HG03378 (cell line): ENCODE results near the gene GAGE13.
"Not testable (repeated sequence)": the region's sequence is repeated elsewhere in the genome, so short reads cannot be mapped to it uniquely, and the experiment has no call there.

Experiments used
- ATAC-seq: cut with Tn5 transposase; IDR thresholded peaks from one replicate; pipeline ENCODE4 v1.9.1; 2021; ENCODE audit warnings: mild to moderate bottlenecking, moderate library complexity; ENCODE audit not compliant: unreplicated experiment

GAGE13 gene

DNA sequence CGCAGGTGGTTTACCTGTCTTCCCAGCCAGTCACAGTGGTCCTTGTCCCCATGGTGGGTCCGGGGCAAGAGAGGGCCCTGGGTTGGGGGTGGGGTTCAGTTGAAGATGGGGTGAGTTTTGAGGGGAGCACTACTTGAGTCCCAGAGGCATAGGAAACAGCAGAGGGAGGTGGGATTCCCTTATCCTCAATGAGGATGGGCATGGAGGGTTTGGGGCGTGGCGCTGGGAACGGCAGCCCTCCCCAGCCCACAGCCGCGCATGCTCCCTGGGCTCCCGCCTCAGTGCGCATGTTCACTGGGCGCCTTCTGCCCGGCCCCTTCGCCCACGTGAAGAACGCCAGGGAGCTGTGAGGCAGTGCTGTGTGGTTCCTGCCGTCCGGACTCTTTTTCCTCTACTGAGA, at the start of gene GAGE13:
Gene GAGE13 (plus strand): TSS at position 301 of the 400 bp plus-strand sequence. CDS start 1,156 bp downstream, outside the sequence.
- ATAC-seq, result not testable (repeated sequence)

- ATAC-seq, result no peak
Observed at GRCh38 chrX:49282647-49283011, 48.8 kb upstream of the GAGE13 start.

DNA sequence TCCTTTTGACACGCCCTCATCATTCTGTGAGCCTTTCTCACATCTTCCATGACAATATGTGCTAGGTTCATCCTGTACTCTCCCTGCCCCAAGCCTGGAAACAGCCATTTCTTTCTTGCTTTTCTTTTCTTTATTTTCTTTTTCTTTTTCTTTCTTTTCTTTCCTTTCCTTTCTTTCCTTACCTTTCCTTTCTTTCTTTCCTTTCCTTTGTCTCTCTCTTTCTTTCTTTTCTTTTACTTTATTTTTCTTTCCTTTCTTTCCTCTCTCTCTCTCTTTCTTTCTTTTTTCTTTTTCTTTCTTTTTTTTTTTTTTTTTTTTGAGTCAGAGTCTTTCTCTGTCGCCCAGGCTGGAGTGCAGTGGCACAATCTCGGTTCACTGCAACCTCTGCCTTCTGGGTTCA, 47.2 kb upstream of the GAGE13 start:
- ATAC-seq, result no peak

DNA sequence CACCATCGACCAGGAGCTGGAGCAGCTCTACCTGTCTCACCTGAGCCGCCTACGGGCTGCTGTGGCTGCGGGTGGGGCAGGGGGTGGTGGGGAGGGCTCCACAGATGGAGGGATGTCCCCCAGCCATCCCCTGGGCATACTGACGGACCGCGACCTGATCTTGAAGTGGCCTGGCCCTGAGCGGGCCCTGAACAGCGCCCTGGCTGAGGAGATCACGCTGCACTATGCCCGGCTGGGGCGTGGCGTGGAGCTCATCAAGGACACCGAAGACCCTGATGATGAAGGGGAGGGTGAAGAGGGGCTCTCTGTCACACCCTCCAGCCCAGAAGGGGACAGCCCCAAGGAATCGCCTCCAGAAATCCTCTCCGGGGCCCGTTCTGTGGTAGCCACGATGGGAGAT, 45.2 kb upstream of the GAGE13 start:
- ATAC-seq, result no peak

- no peak for ATAC-seq
Observed at GRCh38 chrX:49286581-49286980, 44.8 kb upstream of the GAGE13 start.

DNA sequence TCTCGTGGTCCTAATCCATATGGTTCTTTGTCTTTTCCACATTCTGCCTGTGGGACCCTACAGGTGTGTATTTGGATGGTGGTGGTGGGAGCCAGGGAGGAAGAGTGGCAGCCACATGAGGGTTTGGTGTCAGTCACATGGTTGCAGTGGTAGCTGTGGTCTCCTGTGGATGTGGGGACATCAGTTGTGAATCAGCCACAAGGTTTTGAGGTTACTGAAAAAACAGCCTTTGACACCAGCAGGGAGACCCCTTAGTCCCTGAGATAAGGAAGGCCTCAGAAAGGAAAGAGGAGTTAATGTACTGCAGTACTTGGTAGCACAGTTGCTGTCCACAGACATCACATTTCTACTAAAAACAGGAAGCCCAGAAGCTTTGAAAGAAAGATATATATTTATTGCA, 43.7 kb upstream of the GAGE13 start:
- no peak for ATAC-seq

DNA sequence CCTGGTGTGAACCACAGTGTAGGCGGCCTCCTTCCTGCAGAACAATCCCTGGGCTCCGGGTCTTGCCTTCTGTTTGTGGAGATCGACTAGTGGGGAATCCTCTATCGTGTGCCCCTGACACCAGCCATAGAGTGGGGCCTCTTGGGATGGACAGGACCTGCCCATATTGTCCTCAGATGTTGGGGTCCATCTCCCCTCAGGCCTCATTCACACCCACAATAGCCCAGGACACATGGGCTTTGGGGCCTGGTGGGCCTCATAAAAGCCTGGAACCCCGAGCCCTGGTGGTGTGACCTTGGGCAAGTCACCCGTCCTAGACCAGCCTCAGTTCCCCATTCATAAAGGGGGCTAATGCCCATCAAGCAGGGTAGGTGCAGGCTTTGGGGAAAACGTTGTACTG, 41.2 kb upstream of the GAGE13 start:
- no peak for ATAC-seq

GRCh38 chrX:49291615-49292337, 39.6 kb upstream of the GAGE13 start:
- peak; percentile 78 for ATAC-seq

DNA sequence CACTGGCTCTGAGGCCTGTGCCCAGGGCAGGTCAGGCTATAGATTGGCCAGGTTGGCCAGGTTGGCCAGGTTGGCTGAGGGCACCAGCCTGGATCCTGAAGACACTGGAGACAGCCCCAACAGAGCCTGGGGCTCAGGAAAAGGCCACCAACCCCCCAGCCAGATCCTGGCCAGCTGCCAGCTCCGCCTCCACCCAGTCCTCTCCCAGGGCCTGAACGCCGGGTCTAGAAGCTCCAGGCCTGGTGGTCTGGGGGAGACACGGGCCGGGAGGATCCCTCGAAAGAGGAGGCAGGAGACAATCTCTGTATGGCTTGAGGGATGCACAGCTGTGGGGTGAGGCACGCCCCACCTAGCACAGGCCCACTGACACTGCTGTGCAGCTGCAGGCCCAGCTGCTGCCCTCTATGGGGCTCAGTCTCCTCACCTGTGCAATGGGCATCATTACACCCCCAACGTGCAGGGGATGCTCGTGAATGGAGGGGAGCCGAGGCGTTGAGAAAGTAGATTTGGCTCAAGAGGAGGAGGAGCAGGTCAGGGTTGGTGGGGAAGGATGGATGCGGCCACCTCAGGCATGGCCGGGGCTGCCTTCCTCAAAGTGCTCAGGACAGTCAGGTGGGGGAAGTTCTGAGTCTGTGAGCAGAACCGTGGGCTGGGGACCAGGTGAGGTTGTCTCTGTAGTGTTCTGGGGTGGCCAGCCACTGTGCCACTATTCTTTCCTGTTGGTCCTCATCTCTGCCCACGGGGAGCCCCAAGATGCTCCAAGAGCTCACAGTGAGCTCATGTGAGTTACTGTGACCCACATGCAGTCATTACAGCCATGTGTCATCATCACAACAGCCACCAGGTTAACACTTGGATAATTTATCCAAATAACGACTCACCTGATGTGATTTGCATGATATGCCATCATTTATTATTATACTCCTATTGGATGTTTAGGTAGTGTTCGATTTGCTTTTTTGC, 38.7 kb upstream of the GAGE13 start:
- no peak for ATAC-seq

- not testable (repeated sequence) for ATAC-seq
Observed at GRCh38 chrX:49299293-49299692, 32.1 kb upstream of the GAGE13 start.

GRCh38 chrX:49300703-49301102, 30.7 kb upstream of the GAGE13 start:
- ATAC-seq, result no peak

- ATAC-seq, result no peak
Observed at GRCh38 chrX:49303346-49303745, 28.0 kb upstream of the GAGE13 start, which contains the start of gene GAGE10. Gene GAGE10 (plus strand): TSS chrX:49303646. CDS start chrX:49304860, 1,214 bp downstream.

DNA sequence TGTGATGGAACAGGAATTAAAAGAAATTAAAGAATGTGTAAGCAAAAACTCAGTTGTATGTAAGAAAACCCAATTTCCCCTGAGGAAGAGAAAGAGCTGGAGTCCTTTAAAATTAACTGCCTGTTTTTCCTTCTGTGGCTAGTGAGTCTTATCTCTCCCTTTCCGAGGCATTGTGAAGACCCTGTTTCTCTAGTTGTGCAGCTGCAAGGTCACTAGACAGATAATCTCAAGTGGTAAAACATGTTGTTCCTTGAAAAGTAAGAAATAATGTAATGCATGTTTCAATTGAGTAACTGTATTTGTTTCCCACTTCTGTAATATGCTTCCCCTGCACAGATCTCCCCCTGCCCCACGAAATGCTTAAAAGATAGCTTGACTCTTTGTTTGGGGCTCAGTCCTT, 23.6 kb upstream of the GAGE13 start:
- ATAC-seq, result not testable (repeated sequence)

DNA sequence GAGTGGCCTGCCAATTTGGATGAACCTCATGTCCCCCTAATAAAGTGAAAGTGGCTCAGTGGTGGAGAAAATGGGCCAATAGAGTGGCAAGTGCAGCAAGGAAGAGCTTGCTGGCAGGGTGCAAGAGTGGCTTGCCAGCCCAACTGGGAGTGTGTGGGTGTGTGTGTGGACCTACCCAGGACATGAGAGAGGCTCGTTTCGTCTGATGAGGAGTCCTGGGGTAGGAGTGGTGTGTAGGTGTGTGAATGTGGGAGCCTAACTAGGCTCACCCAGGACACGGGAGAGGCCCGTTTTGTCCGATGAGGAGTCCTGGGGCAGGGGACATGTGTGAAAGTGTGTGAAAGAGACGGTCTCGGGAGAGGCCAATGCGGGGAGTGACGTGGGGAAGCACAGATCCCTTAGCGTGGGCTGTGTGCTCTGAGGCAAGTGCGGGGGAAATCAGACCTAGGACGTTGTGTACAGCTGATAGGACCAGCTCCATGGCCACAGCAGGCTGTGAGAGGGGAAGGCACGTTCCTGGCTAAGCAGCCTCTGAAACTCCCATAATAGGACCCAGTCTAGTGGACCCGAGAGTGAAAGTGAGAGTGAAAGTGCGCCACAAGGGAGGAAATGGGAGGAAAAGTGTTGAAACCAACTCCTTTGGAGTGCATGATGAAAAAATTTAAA, 22.6 kb upstream of the GAGE13 start:
- ATAC-seq, result no peak

DNA sequence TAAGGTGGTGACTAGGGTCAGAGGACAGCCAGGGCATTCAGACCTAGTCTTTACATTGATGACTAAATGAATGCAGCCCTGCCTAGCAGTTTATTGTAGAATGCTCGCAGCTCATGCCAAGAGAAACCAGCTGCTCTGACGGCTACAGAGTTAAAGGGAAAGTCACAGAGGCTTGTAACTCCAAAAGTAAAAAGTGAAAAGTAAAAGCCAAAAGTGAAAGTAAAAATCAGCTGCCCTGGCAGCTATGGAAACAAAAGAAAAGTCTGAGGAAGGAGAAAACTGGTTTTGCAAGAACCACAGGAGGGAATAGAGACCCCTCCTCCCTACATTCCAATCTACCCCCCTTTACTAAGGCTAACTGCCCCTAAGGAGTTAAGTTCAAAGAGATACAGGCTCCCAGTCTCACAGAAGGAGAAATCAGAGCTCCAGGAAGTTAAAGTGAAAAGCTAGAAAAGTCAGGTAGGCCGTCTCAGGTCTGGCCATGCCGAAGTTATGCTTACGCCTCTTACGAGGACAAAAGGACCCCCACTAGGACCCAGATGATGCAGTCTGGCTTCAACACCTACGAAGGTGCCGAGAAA, 21.9 kb upstream of the GAGE13 start:
- no peak for ATAC-seq

DNA sequence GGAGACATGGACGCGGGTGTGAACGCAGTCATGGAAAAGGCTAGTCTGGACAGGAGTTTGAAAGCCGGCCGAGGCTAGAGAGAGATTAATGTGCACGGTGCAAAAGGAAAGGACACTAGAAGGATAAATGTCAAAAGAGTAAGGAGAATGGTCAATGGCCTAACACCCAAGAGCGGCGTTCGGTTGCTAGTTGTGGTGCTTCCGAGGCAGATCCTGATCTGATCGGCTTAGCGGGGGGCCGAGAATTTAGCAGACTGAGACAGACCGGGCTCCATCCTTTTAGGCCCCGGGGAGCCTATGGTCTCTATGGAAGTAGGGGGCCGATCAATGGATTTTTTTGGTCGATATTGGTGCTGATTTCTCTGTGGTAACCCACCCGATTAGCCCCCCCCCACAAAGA, 21.0 kb upstream of the GAGE13 start:
- ATAC-seq, result no peak

GRCh38 chrX:49312176-49312575, 19.2 kb upstream of the GAGE13 start:
- no peak for ATAC-seq

GRCh38 chrX:49316085-49316484, 15.3 kb upstream of the GAGE13 start:
- no peak for ATAC-seq

- not testable (repeated sequence) for ATAC-seq
Observed at GRCh38 chrX:49321737-49322136, 9.6 kb upstream of the GAGE13 start, which contains the start of gene GAGE12J. Gene GAGE12J (plus strand): TSS chrX:49322037. CDS start chrX:49323194, 1,157 bp downstream.

DNA sequence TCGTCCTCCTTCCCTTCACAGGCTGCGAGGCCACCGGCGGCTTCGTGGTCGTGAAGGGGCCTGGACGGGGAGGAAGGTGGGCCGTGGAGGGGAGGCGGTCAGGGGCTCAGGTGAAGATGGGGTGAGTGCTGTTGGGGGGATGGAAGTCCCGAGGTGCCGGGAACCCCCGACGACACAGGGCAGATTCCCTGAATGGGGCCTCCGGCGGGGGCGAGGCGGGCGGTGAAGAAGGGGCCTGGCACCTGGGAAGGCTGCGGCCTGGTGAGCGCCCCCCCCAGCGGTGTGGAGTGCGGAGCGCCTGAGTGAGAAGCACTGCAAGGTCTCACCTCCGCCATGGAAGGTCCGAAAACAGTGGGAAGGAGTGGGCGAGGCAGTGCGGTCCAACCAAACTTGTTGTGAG, 9.1 kb upstream of the GAGE13 start:
- not testable (repeated sequence) for ATAC-seq

DNA sequence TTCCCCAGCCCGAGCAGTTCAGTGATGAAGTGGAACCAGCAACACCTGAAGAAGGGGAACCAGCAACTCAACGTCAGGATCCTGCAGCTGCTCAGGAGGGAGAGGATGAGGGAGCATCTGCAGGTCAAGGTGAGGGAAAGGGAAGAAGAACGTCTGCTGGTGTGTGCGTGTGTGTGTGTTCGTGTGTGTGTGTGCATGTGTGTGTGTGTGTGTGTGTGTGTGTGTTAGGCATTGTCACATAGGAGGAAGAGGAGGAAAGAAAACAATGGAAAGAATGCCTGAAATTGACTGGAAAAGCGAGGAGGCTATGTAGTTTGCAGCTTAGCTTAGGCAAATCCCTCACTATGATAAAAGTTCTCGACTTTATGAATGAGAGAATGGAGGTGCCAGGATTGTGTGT, 7.6 kb upstream of the GAGE13 start:
- ATAC-seq, result not testable (repeated sequence)
